Measurements from ENCODE around the gene RUNX3.

Gene RUNX3

GRCh38 chr1:24963099-24963872 is 33.2 kb upstream of the RUNX3 start:
- DNase-seq (ENCODE audit: low read depth in 3 of 3): no peak

DNA sequence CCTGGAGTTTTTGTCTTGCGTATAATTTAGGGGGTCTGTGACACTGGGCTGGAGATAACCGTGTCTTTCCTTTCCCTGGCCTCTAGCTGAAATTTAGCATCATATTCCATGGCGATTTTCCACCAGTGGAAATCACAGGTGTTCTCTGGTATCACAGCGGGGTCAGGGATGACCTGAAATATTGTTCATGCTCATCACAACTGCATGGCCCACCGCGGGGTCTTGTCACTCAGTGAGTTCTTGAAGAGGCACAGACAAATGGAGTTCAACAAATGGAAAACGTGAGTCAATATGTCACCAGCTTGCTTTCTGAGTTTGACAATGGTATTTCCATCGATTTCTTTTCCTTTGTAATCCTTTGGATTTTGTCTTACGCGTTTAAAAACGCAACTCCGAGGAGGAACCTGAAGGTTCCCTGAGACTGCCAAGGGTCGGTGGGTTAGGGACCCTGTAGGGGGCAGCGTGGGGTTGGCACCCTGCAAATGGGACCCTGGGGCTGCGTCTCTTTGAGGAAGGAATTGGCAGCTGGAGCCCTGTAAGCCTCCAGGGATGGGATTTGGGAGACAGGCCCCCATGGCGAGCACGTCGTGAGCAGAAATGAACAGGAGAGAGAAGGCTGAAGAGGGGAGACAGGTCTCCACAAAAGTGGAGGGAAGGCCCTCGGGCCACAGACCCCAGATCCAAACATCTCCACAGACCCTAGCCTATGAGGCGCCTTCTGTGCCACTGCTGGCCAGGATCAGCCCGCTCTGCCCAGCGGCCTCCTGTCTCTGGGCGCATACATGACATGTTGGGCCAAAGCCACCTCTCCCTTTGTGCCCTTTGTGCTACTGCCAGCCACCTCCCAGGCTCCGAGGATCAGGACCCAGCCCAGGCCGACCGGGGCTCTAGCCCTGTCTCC is 32.1 kb upstream of the RUNX3 start:
- no peak for DNase-seq (ENCODE audit: low read depth in 3 of 3)

GRCh38 chr1:24961334-24961733 is 31.3 kb upstream of the RUNX3 start:
- DNase-seq (ENCODE audit: low read depth in 3 of 3): no peak

DNA sequence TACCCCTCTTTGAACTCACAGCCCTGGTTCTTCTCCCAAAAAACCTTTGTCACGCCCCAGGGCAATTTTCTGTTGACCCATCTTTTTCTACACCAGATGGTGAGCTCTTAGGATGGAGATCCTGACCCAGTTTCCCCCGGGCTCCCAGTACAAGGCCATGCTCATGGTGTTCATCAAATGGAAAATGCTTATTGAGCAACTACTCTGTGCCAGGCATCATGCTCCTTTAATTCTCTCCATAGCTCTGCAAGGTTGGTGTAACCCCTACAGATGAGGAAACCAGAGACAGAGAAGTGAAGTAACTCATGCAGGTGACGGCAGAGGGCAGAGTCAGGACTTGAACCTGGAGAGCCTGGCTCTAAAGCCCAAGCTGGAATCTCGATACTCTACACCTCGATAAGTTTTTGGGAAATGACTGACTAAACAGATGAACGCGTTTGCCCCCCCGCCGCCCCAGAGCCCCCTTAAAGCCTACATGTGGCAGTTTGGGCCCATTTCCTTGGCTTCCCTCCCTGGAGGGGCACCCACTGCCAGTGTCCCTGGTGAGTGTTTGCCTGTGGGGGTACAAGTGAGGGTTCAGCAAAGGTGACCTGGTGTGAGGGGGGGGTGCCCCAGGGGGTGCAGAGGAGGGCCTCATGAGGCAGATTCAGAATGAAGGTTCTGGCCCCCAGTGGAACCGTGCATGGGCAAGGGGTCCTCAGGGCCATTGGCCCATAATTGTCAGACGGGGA is 30.2 kb upstream of the RUNX3 start:
- DNase-seq (ENCODE audit: low read depth in 3 of 3): no peak

- no peak for DNase-seq (ENCODE audit: low read depth in 3 of 3)
Observed at GRCh38 chr1:24959623-24959975, 29.5 kb upstream of the RUNX3 start.

- no peak for DNase-seq (ENCODE audit: low read depth in 3 of 3)
Observed at GRCh38 chr1:24958766-24959622, 28.9 kb upstream of the RUNX3 start.

DNA sequence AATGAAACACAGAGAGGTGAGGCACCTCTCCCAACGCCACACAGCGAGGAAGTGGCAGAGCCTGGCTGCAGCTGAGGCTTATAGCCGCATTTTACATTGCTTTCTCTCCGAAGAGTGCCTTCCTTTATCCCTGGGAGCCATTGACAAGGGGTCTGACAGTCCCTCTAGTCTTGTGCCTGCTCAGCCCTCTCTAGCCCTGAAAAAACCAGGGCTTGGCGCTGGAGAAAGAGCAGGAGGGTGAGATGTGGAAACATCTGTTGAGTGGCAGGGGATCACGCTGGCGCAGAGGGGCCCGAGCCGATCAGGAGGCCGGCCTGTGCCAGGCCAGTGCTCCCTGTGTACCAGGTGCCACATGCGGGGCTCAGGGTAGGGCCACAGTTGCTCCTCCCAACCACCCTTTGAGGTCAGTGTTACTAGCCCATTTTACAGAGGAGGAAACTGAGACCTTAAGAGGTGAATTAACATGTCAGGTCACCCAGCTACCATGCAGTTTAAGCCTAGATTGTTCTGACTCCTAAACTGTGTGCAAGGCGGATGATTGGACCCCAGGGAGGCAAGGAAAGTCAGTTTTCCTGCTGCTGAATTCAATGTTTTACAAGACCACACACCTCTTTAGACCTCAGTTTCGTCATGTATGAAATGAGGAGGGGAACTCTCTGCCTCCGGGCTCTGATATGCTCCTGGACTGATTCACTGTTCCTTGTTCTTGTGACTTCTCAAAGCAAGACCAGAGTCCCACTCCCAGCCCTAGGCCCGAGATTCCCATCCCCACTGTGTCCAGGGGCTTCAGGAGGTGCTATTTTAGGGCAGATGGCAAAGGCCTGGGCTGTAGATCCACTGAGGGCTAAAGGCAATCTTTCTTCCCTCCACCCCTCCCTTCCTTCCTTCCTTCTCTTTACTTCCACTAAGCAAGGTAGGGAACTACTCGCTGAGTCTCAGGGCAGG is 28.0 kb upstream of the RUNX3 start:
- no peak for DNase-seq (ENCODE audit: low read depth in 3 of 3)

DNA sequence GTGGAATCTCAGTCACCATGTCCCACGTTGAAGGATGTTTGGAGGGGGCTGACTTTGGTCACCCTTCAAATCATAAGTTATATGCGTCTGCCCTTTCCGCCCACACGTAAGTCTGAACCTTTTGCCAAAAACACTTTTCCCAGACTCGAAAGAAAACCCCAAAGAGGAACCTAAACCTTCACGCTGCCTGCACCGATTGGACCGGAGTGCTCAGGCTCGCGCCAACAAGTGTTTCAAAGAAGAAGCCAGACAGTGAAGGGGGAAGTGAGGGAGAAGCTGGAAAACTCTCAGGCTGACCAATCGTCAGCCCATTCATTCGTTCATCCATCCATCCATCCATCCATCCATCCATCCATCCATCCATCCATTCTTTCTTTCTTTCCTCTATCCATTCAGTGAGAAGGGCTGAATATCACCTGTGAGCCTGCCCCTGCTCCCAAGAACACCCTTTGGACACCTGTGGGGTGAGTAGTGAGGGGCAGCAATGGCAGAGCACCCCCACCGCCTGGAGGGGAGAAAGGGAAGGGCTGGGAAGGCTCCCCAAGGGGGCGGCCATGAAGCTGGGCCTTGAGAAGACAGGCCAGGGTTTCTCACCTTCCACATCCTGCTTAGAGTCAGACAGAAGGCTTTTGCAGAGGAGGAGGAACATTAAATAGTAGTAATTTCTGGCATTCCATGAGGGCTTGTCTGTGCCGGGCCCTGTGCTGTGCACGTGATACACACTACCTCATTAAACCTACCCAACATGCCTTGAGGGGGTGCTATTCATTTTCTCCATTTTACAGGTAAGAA is 27.1 kb upstream of the RUNX3 start:
- no peak for DNase-seq (ENCODE audit: low read depth in 3 of 3)

- no peak for DNase-seq (ENCODE audit: low read depth in 3 of 3)
Observed at GRCh38 chr1:24955779-24956365, 25.8 kb upstream of the RUNX3 start.

DNA sequence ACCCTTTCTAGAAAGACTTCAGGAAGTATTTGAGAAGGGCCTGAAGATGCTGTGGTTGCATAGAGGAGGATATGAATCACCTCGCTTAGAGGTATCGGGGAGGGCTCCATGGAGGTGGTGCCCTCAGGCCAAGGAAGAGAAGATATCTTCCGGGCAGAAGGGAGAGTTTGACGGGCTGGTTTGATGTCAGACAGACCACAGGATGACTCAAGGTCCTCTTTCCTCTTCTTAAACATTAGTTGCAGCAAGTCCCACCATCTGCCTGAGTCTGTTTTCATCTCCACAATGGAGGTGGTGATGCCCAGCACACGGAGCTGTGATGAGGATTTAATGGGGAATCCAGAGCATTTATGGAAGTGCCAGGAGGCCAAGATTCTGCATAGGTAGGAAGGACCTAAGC is 25.1 kb upstream of the RUNX3 start:
- peak in 2 of 3 experiments; percentile 47 to 56 for DNase-seq (ENCODE audit: low read depth in 3 of 3)

DNA sequence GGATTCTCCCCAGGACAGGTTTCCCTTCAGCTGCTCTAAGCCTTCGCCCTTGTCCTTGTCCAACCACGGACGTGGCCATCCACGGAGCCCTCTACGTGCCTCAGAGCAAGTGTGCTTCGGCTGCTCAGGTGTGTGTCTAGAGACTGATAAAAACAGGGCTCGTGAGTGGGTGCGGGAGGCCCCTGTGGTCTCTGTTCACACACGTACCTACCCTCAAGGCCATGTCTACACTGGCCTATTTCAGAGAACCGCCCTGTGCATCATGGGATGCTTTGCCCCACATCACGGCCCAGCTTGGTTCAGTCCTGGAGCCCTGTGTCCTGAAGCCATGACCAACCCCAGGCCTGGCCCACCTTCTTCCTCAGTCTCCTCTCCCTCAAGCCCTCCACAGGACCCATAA is 24.6 kb upstream of the RUNX3 start:
- no peak for DNase-seq (ENCODE audit: low read depth in 3 of 3)

GRCh38 chr1:24954022-24954421 is 23.9 kb upstream of the RUNX3 start:
- no peak for DNase-seq (ENCODE audit: low read depth in 3 of 3)

GRCh38 chr1:24952413-24952841 is 22.4 kb upstream of the RUNX3 start:
- no peak for DNase-seq (ENCODE audit: low read depth in 3 of 3)

- no peak for DNase-seq (ENCODE audit: low read depth in 3 of 3)
Observed at GRCh38 chr1:24951810-24952412, 21.8 kb upstream of the RUNX3 start.

DNA sequence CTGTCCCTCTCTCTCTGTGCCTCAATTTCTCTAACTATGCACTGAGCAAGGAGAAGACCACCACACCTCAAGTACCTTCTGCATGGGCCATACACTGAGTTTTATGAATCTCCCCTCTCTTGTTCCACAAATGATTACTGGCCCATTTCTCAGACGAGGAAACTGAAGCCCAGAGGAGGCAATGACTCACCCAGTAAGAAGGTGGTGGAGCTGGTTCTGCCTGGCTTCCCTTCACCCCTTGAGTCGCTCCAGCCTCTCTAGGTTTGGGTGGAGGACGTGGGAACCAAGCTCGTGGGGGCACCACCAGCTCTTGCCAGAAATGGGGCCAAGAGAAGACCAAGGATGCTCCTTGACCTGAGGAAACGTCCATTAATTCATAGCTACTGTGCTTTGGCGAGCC is 21.3 kb upstream of the RUNX3 start:
- no peak for DNase-seq (ENCODE audit: low read depth in 3 of 3)

DNA sequence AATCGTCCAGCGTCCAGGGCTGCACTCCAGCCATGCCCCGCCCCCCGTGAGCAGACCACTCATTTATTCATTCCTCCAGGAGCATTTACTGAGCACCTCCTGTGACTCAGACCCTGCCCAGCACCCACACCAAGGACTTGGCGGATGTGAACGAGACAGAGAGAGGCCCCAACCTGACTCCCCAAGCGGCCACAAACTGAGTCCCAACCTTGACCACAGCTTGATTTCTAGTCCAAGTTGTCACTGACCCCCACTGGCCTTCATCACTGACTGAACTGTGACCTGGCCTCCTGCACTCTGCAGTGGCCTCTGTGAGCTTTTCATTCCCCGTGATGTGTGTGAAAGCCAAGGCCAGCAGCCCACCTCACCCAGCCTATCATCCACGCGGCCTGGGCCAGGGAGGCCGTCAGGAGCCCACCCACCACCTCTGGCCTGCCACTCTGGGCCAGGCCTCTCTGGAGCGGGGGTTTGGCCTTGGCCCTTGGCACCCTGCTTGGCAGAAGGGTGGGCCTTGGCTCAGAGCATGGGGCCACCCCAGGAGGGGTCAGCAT is 19.3 kb upstream of the RUNX3 start:
- no peak for DNase-seq (ENCODE audit: low read depth in 3 of 3)

- no peak for DNase-seq (ENCODE audit: low read depth in 3 of 3)
Observed at GRCh38 chr1:24948079-24948827, 18.2 kb upstream of the RUNX3 start.

Data from stimulated activated CD4-positive, alpha-beta T cell treated with anti-CD3 and anti-CD28 coated beads, TNF-alpha, amount 100 ng/mL, for 4 hours (primary cell).